GM12878 (cell line): ENCODE results near the gene HINT3. TPM values are rescaled to one million over a fixed set of nuclear protein-coding genes. Genes with fewer than 3 reads are reported as not detected.

Experiments used
- IRF3 ChIP-seq: fragments of 450-650 bp; IDR thresholded peaks from 2 replicates; pipeline ENCODE4 v1.6.1; 2014; ENCODE audit warnings: mild to moderate bottlenecking
- KAT2A ChIP-seq: conservative IDR thresholded peaks from 2 replicates; pipeline ENCODE4 v1.6.1; 2011; ENCODE audit warnings: low read depth, low read length; ENCODE audit not compliant: control insufficient read depth
- MEF2A ChIP-seq: IDR thresholded peaks from 2 replicates; pipeline ENCODE4 v1.6.1; 2011; ENCODE audit warnings: low read depth, mild to moderate bottlenecking, low read length, moderate library complexity; ENCODE audit not compliant: insufficient read depth
- MEF2B ChIP-seq: fragments of 450-650 bp; IDR thresholded peaks from 2 replicates; pipeline ENCODE4 v1.6.1; 2018; ENCODE audit warnings: mild to moderate bottlenecking, moderate library complexity; ENCODE audit not compliant: partially characterized antibody, poor library complexity, severe bottlenecking
- PAX5 ChIP-seq: IDR thresholded peaks from 2 replicates; pipeline ENCODE4 v1.6.1; 2011; ENCODE audit warnings: low read depth, low read length, borderline replicate concordance
- RB1 ChIP-seq: fragments of 450-650 bp; formaldehyde crosslinking; IDR thresholded peaks from 2 replicates; pipeline ENCODE4 v1.6.1; 2017; ENCODE audit warnings: mild to moderate bottlenecking, borderline replicate concordance
- REST ChIP-seq: IDR thresholded peaks from 2 replicates; pipeline ENCODE4 v1.6.1; 2012; ENCODE audit warnings: mild to moderate bottlenecking, low read depth, low read length
- SMC3 ChIP-seq: IDR thresholded peaks from 2 replicates; pipeline ENCODE4 v1.6.1; 2011; ENCODE audit warnings: low read length, improper control_type of control experiment, borderline replicate concordance
- SP1 ChIP-seq: IDR thresholded peaks from one replicate; pipeline ENCODE4 v1.6.1; 2011; ENCODE audit warnings: low read depth, low read length
- ZNF622 ChIP-seq: fragments of 450-650 bp; IDR thresholded peaks from 2 replicates; pipeline ENCODE4 v1.6.1; 2017; ENCODE audit warnings: mild to moderate bottlenecking, inconsistent platforms
- polyA plus RNA-seq, 11 experiments: library from polyadenylated mRNA; depleted of rRNA in 4 of 11; unstranded in 6 of 11; stranded (reverse) in 5 of 11; fragments of >200 nt; fragmentation: Nextera tagmentation in 4 of 11; fragmentation: Illumina TruSeq in 1 of 11; extraction: Ambion mirVana in 4 of 11; extraction: Trizol in 1 of 11; gene quantifications; 1 replicate in 1 of 11; 2 replicates in 10 of 11; pipeline versions ENCODE4 v1.2.1 to v1.2.3, GENCODE V29; 2011 to 2016; ENCODE audit warnings: inconsistent platforms in 2 of 11, missing spikeins in 2 of 11, low read depth in 1 of 11
- total RNA-seq, 4 experiments: library from RNA; depleted of rRNA in 3 of 4; stranded (reverse); fragments of >200 nt in 3 of 4; fragmentation: Illumina TruSeq in 1 of 4; extraction: Trizol in 1 of 4; gene quantifications; 2 replicates each; pipeline versions ENCODE4 v1.2.1 to v1.2.3, GENCODE V29; 2013 to 2021
- TF ChIP-seq, protein P1 (sequence below): fragments of 450-650 bp; IDR thresholded peaks from 2 replicates; pipeline ENCODE4 v1.6.1; 2017; ENCODE audit warnings: antibody characterized with exemption, mild to moderate bottlenecking, moderate library complexity
- TF ChIP-seq, protein P2 (sequence below): IDR thresholded peaks from 2 replicates; pipeline ENCODE4 v1.6.1; 2011; ENCODE audit warnings: borderline replicate concordance, low read depth, mild to moderate bottlenecking, moderate library complexity, low read length; ENCODE audit not compliant: insufficient read depth, poor library complexity, severe bottlenecking
- TF ChIP-seq, protein P3 (sequence below): fragments of 450-650 bp; IDR thresholded peaks from 2 replicates; pipeline ENCODE4 v1.6.1; 2016; ENCODE audit warnings: mild to moderate bottlenecking, moderate library complexity, borderline replicate concordance

HINT3 gene
- total and polyA plus RNA-seq, 10 of the 15 experiments (the other 5 are each of a cell fraction or from before 2014, with no cell fraction given): 0.72 to 9.1 (median 5.4) TPM

DNA sequence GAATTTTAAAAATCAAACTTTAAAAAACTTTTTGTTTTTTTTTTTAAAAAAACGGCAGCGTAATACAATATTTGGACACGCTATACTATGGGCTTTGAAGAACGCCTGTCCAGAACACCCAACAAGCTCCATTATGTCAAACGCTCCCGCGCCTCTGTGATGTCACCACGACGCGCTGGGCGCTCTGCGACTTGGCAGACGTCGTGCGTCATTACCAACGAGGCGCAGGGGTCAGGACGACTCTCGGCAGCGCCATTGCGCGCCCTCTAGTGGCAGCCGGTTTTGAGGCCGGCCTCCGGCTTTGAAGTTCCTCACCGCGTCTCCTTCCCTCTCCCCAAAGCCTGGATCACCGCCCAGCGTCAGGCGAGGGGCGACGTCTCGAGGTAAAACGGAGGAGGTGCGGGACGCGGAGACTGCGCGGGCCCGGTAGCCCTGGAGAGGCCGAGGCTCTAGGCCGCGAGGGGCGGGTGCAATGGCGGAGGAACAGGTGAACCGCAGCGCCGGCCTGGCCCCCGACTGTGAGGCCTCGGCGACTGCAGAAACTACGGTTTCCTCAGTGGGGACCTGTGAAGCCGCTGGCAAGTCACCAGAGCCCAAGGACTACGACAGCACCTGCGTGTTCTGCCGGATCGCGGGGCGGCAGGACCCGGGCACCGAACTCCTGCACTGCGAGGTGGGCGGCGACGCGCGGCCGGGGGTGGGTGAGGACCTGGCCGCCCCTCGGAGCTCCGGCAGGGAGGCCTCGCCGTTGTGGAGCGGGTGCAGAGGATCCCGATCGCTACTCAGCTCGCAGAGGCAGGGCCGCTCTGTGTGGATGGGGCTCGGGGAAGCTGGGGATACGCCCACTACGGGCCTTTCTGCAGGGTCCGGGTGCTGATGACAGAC lies at the start of gene HINT3 (continued):
- TF ChIP-seq, protein P1, sequence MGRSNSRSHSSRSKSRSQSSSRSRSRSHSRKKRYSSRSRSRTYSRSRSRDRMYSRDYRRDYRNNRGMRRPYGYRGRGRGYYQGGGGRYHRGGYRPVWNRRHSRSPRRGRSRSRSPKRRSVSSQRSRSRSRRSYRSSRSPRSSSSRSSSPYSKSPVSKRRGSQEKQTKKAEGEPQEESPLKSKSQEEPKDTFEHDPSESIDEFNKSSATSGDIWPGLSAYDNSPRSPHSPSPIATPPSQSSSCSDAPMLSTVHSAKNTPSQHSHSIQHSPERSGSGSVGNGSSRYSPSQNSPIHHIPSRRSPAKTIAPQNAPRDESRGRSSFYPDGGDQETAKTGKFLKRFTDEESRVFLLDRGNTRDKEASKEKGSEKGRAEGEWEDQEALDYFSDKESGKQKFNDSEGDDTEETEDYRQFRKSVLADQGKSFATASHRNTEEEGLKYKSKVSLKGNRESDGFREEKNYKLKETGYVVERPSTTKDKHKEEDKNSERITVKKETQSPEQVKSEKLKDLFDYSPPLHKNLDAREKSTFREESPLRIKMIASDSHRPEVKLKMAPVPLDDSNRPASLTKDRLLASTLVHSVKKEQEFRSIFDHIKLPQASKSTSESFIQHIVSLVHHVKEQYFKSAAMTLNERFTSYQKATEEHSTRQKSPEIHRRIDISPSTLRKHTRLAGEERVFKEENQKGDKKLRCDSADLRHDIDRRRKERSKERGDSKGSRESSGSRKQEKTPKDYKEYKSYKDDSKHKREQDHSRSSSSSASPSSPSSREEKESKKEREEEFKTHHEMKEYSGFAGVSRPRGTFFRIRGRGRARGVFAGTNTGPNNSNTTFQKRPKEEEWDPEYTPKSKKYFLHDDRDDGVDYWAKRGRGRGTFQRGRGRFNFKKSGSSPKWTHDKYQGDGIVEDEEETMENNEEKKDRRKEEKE: no peak
- peak; percentile 35; the same call in 1 of the 2 replicates for TF ChIP-seq PAX5
- TF ChIP-seq SP1: peak; percentile 49
- no peak for TF ChIP-seq MEF2B
- no peak for TF ChIP-seq REST
- no peak for TF ChIP-seq KAT2A
- TF ChIP-seq, protein P2, sequence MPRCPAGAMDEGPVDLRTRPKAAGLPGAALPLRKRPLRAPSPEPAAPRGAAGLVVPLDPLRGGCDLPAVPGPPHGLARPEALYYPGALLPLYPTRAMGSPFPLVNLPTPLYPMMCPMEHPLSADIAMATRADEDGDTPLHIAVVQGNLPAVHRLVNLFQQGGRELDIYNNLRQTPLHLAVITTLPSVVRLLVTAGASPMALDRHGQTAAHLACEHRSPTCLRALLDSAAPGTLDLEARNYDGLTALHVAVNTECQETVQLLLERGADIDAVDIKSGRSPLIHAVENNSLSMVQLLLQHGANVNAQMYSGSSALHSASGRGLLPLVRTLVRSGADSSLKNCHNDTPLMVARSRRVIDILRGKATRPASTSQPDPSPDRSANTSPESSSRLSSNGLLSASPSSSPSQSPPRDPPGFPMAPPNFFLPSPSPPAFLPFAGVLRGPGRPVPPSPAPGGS: no peak
- peak; percentile 91 for TF ChIP-seq SMC3
- TF ChIP-seq MEF2A: peak; percentile 68
- no peak for TF ChIP-seq ZNF622
- no peak for TF ChIP-seq IRF3
- TF ChIP-seq, protein P3, sequence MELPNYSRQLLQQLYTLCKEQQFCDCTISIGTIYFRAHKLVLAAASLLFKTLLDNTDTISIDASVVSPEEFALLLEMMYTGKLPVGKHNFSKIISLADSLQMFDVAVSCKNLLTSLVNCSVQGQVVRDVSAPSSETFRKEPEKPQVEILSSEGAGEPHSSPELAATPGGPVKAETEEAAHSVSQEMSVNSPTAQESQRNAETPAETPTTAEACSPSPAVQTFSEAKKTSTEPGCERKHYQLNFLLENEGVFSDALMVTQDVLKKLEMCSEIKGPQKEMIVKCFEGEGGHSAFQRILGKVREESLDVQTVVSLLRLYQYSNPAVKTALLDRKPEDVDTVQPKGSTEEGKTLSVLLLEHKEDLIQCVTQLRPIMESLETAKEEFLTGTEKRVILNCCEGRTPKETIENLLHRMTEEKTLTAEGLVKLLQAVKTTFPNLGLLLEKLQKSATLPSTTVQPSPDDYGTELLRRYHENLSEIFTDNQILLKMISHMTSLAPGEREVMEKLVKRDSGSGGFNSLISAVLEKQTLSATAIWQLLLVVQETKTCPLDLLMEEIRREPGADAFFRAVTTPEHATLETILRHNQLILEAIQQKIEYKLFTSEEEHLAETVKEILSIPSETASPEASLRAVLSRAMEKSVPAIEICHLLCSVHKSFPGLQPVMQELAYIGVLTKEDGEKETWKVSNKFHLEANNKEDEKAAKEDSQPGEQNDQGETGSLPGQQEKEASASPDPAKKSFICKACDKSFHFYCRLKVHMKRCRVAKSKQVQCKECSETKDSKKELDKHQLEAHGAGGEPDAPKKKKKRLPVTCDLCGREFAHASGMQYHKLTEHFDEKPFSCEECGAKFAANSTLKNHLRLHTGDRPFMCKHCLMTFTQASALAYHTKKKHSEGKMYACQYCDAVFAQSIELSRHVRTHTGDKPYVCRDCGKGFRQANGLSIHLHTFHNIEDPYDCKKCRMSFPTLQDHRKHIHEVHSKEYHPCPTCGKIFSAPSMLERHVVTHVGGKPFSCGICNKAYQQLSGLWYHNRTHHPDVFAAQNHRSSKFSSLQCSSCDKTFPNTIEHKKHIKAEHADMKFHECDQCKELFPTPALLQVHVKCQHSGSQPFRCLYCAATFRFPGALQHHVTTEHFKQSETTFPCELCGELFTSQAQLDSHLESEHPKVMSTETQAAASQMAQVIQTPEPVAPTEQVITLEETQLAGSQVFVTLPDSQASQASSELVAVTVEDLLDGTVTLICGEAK: no peak; the same call in 1 of the 2 replicates
- TF ChIP-seq RB1: peak; percentile 83; the same call in 1 of the 2 replicates
